ENCODE data around the gene LIPG. TPM values are rescaled to one million over a fixed set of nuclear protein-coding genes. Genes with fewer than 3 reads are reported as not detected.

Gene LIPG
- total and polyA plus RNA-seq, 2 of the 13 experiments (the other 11 are each of a cell fraction or from before 2014, with no cell fraction given) = 0.96 to 10.8 TPM

GRCh38 chr18:49534846-49535601 lies 26.8 kb upstream of the LIPG start:
- FAIRE-seq (no peak), ATAC-seq (no peak), DNase-seq (ENCODE audit: low spot score) (no peak)
- ChIA-PET POLR2A (no interaction called here), CTCF (ENCODE audit: low intra/inter-chr PET ratio, low total read pairs) (no interaction called here)
- Histone ChIP-seq H3K27ac (ENCODE audit: extremely low read length, insufficient read depth, low read length) (no peak overlapping the region), H3K27me3 (ENCODE audit: control insufficient read depth in 1 of 2, insufficient read depth in 2 of 2, low read length in 2 of 2) (peaks cover 0 to 3% of the 10 kb centered on the region in 2 experiments; a peak in 1 of 5 replicates), H4K20me1 (ENCODE audit: insufficient read depth, low read length) (no peaks in the 10 kb centered on the region), H3K4me2 (ENCODE audit: low read depth, low read length) (no peak overlapping the region), H3K36me3 (replicated peaks in 1 of 2; ENCODE audit: control insufficient read depth in 1 of 2, insufficient read depth in 2 of 2, low read length in 2 of 2) (no peaks in the 10 kb centered on the region), H3K4me3 (replicated peaks in 1 of 3; ENCODE audit: insufficient read depth in 1 of 3, low read depth in 2 of 3, low read length in 3 of 3) (no peak overlapping the region), H3K79me2 (ENCODE audit: insufficient read depth, low read length) (no peaks in the 10 kb centered on the region), H3K4me1 (ENCODE audit: insufficient read depth, low read length) (peaks cover 15% of the 10 kb centered on the region), H3K9me3 (ENCODE audit: low read length) (no peaks in the 10 kb centered on the region), H3K9ac (ENCODE audit: insufficient read depth, low read depth, low read length) (no peak overlapping the region), H2AFZ (ENCODE audit: low read length) (no peak overlapping the region)
- BruUV-seq (replicated peaks) = no TSS peak
- intact Hi-C loops (cut with micrococcal nuclease; ENCODE audit: unreplicated experiment) (no loop called here), in situ Hi-C loops (cut with HindIII; ENCODE audit: extremely low pct_ligation_motif_present, low pct_unique_long_range_greater_than_20kb) (no loop called here)
- WGBS (ENCODE audit: low lambda C conversion rate) = 0% methylated on average over 1 of the region's 1 CpG
- TF ChIP-seq CC2D1A (CRISPR knock-in tag; IDR thresholded peaks at IDR 0.05) (no peak), ZNF891 (CRISPR knock-in tag; IDR thresholded peaks at IDR 0.05) (no peak), MIXL1 (CRISPR knock-in tag; IDR thresholded peaks at IDR 0.05) (no peak), TEF (CRISPR knock-in tag; IDR thresholded peaks at IDR 0.05) (no peak), ZKSCAN8 (CRISPR knock-in tag; IDR thresholded peaks at IDR 0.05; ENCODE audit: borderline replicate concordance) (no peak), ZNF234 (CRISPR knock-in tag; conservative IDR thresholded peaks at IDR 0.05) (no peak), ZC3H4 (CRISPR knock-in tag; IDR thresholded peaks at IDR 0.05; ENCODE audit: borderline replicate concordance) (no peak), ISX (CRISPR knock-in tag; conservative IDR thresholded peaks at IDR 0.05) (no peak), TCF7L2 (IDR thresholded peaks at IDR 0.05; ENCODE audit: low read depth, low read length) (no peak), MXI1 (IDR thresholded peaks at IDR 0.05; ENCODE audit: borderline replicate concordance, low read depth, low read length) (no peak), NPAS2 (CRISPR knock-in tag; IDR thresholded peaks at IDR 0.05; ENCODE audit: borderline replicate concordance) (no peak), BORCS8-MEF2B (CRISPR knock-in tag; IDR thresholded peaks at IDR 0.05) (no peak), HINFP (CRISPR knock-in tag; IDR thresholded peaks at IDR 0.05; ENCODE audit: low read depth) (no peak), NCOA1 (CRISPR knock-in tag; IDR thresholded peaks at IDR 0.05) (no peak), ZNF788 (CRISPR knock-in tag; IDR thresholded peaks at IDR 0.05; ENCODE audit: borderline replicate concordance) (no peak), DMAP1 (CRISPR knock-in tag; IDR thresholded peaks at IDR 0.05) (no peak), POLR2AphosphoS2 (IDR thresholded peaks at IDR 0.05; ENCODE audit: low read depth, low read length) (no peak)
